Endodermal cell (in vitro differentiated cells): ENCODE measurements around the gene EPHA2. TPM values are rescaled to one million over a fixed set of nuclear protein-coding genes. Genes with fewer than 3 reads are reported as not detected.
"Not testable (repeated sequence)": the region's sequence is repeated elsewhere in the genome, so short reads cannot be mapped to it uniquely, and the experiment has no call there.

Source experiments
- DNase-seq: peaks from one replicate; pipeline ENCODE4 v3.0.0-alpha.2; 2017
- H3K27ac ChIP-seq: 2 replicates; pipeline ENCODE4 v1.5.1; 2013; ENCODE audit warnings: mild to moderate bottlenecking, low read depth, low read length, moderate library complexity
- H3K27me3 ChIP-seq: 2 replicates; pipeline ENCODE4 v1.6.1; 2013; ENCODE audit warnings: mild to moderate bottlenecking, low read length, moderate library complexity; ENCODE audit not compliant: insufficient read depth, control insufficient read depth, poor library complexity, severe bottlenecking
- H3K36me3 ChIP-seq: 2 replicates; pipeline ENCODE4 v1.7.0; 2013; ENCODE audit warnings: mild to moderate bottlenecking, low read length, moderate library complexity; ENCODE audit not compliant: control insufficient read depth, insufficient read depth
- H3K4me1 ChIP-seq: one replicate; pipeline ENCODE4 v1.7.0; 2013; ENCODE audit warnings: low read length; ENCODE audit not compliant: control insufficient read depth, insufficient read depth
- H3K4me3 ChIP-seq: 2 replicates; pipeline ENCODE4 v1.5.1; 2013; ENCODE audit warnings: mild to moderate bottlenecking, low read length, moderate library complexity
- H3K9ac ChIP-seq: 2 replicates; pipeline ENCODE4 v1.6.1; 2013; ENCODE audit warnings: mild to moderate bottlenecking, low read length, moderate library complexity; ENCODE audit not compliant: poor library complexity, severe bottlenecking; ENCODE audit errors: extremely low read depth
- H3K9me3 ChIP-seq: 2 replicates; pipeline ENCODE4 v1.6.1; 2013; ENCODE audit warnings: mild to moderate bottlenecking, low read length, moderate library complexity; ENCODE audit not compliant: control insufficient read depth
- H3K27ac Mint-ChIP-seq: 2 replicates; pipeline ENCODE4 v1.8.0; 2020; ENCODE audit warnings: mixed read lengths
- H3K27me3 Mint-ChIP-seq: 2 replicates; pipeline ENCODE4 v1.8.0; 2021; ENCODE audit warnings: mild to moderate bottlenecking, mixed read lengths; ENCODE audit not compliant: insufficient read depth
- H3K36me3 Mint-ChIP-seq: 2 replicates; pipeline ENCODE4 v1.8.0; 2020; ENCODE audit warnings: low read depth, mixed read lengths
- H3K4me1 Mint-ChIP-seq: 2 replicates; pipeline ENCODE4 v1.8.0; 2020; ENCODE audit warnings: mixed read lengths
- H3K4me3 Mint-ChIP-seq: 2 replicates; pipeline ENCODE4 v1.8.0; 2020; ENCODE audit warnings: mild to moderate bottlenecking, moderate library complexity, mixed read lengths
- H3K9me3 Mint-ChIP-seq: 2 replicates; pipeline ENCODE4 v1.8.0; 2020; ENCODE audit warnings: mild to moderate bottlenecking, mixed read lengths
- WGBS, 2 experiments: methylation state at CpG; one replicate each; pipeline versions ENCODE4 v1.1.5 to v1.1.7; 2013; ENCODE audit warnings: missing lambda C conversion rate in 2 of 2, mixed read lengths in 1 of 2; ENCODE audit not compliant: insufficient coverage in 1 of 2, insufficient read length in 1 of 2; 5-methylcytosine and 5-hydroxymethylcytosine counted together
- total RNA-seq, 2 donors: library from RNA; stranded (reverse); fragmentation: NEBNext Ultra II Directional in 1 of 2; extraction: Animal tissue kit (Norgen Biotek cat#: 25700) in 1 of 2; gene quantifications; 2 replicates in 1 of 2; 3 replicates in 1 of 2; pipeline ENCODE4 v1.2.1, GENCODE V29; 2021
- TF ChIP-seq, protein P1 (sequence below): fragments of 200-600 bp; sonication (generic); conservative IDR thresholded peaks from 2 replicates; pipeline ENCODE4 v1.5.0; 2021; ENCODE audit warnings: antibody characterized with exemption, mild to moderate bottlenecking

Gene EPHA2
- total RNA-seq, 2 donors from 2014 or later, result 56.5 to 64.3 TPM

GRCh38 chr1:16109571-16109970 lies 46.3 kb downstream of the EPHA2 start:
- H3K27me3 Mint-ChIP-seq, result peaks cover 4% of the 10 kb centered on the region
- H3K36me3 Mint-ChIP-seq, result peaks cover 6% of the 10 kb centered on the region
- H3K9me3 Mint-ChIP-seq, result peaks cover 40% of the 10 kb centered on the region
- 80 to 100% methylated on average over 1 of the region's 1 CpG for WGBS, 2 experiments
- no peak overlapping the region for H3K4me3 Mint-ChIP-seq
- peaks cover 8% of the 10 kb centered on the region for H3K4me1 ChIP-seq
- DNase-seq, result no peak
- H3K36me3 ChIP-seq, result no peaks in the 10 kb centered on the region
- H3K27ac Mint-ChIP-seq, result no peak overlapping the region
- no peak overlapping the region for H3K9ac ChIP-seq
- TF ChIP-seq, protein P1, sequence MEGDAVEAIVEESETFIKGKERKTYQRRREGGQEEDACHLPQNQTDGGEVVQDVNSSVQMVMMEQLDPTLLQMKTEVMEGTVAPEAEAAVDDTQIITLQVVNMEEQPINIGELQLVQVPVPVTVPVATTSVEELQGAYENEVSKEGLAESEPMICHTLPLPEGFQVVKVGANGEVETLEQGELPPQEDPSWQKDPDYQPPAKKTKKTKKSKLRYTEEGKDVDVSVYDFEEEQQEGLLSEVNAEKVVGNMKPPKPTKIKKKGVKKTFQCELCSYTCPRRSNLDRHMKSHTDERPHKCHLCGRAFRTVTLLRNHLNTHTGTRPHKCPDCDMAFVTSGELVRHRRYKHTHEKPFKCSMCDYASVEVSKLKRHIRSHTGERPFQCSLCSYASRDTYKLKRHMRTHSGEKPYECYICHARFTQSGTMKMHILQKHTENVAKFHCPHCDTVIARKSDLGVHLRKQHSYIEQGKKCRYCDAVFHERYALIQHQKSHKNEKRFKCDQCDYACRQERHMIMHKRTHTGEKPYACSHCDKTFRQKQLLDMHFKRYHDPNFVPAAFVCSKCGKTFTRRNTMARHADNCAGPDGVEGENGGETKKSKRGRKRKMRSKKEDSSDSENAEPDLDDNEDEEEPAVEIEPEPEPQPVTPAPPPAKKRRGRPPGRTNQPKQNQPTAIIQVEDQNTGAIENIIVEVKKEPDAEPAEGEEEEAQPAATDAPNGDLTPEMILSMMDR, result no peak
- peaks cover 44% of the 10 kb centered on the region for H3K9me3 ChIP-seq
- no peak overlapping the region for H3K4me3 ChIP-seq
- no peaks in the 10 kb centered on the region for H3K27me3 ChIP-seq
- H3K4me1 Mint-ChIP-seq, result peaks cover 10% of the 10 kb centered on the region
- H3K27ac ChIP-seq, result no peak overlapping the region

GRCh38 chr1:16107039-16107438 lies 48.8 kb downstream of the EPHA2 start:
- H3K9me3 ChIP-seq, result peaks cover 52% of the 10 kb centered on the region
- not testable (repeated sequence) for H3K4me3 Mint-ChIP-seq, H3K36me3 ChIP-seq, H3K4me1 ChIP-seq, H3K36me3 Mint-ChIP-seq, H3K4me3 ChIP-seq, H3K9ac ChIP-seq, H3K4me1 Mint-ChIP-seq, H3K27ac ChIP-seq, H3K27ac Mint-ChIP-seq, H3K27me3 Mint-ChIP-seq, H3K27me3 ChIP-seq, DNase-seq
- WGBS, 2 experiments, result 86 to 88% methylated on average over 5 of the region's 5 CpGs
- H3K9me3 Mint-ChIP-seq, result peaks cover 63% of the 10 kb centered on the region

GRCh38 chr1:16101623-16102022 lies 54.2 kb downstream of the EPHA2 start:
- Mint-ChIP-seq H3K4me3 (no peak overlapping the region), H3K9me3 (peaks cover 52% of the 10 kb centered on the region), H3K36me3 (peaks cover 3% of the 10 kb centered on the region), H3K27me3 (peaks cover 4% of the 10 kb centered on the region), H3K4me1 (peaks cover 3% of the 10 kb centered on the region), H3K27ac (no peak overlapping the region)
- no peaks in the 10 kb centered on the region for H3K27me3 ChIP-seq
- H3K36me3 ChIP-seq, result no peaks in the 10 kb centered on the region
- 82 to 92% methylated on average over 7 to 9 of the region's 9 CpGs for WGBS, 2 experiments
- no peak for DNase-seq
- TF ChIP-seq, protein P1, result no peak
- H3K9me3 ChIP-seq, result peaks cover 26% of the 10 kb centered on the region
- H3K4me1 ChIP-seq, result no peaks in the 10 kb centered on the region
- H3K9ac ChIP-seq, result no peak overlapping the region
- no peak overlapping the region for H3K27ac ChIP-seq
- H3K4me3 ChIP-seq, result no peak overlapping the region

GRCh38 chr1:16099412-16099811 lies 56.5 kb downstream of the EPHA2 start:
- Mint-ChIP-seq H3K27me3 (peaks cover 9% of the 10 kb centered on the region), H3K4me3 (no peak overlapping the region), H3K4me1 (peaks cover 8% of the 10 kb centered on the region), H3K9me3 (peaks cover 41% of the 10 kb centered on the region), H3K36me3 (peaks cover 3% of the 10 kb centered on the region), H3K27ac (no peak overlapping the region)
- H3K9me3 ChIP-seq, result peaks cover 14% of the 10 kb centered on the region
- H3K27ac ChIP-seq, result no peak overlapping the region
- H3K4me1 ChIP-seq, result no peaks in the 10 kb centered on the region
- no peak overlapping the region for H3K4me3 ChIP-seq
- no peak overlapping the region for H3K9ac ChIP-seq
- DNase-seq, result no peak
- TF ChIP-seq, protein P1, result no peak
- 94% methylated on average over 1 of the region's 1 CpG; no CpG with 5 or more reads in 1 of the 2 experiments for WGBS, 2 experiments
- no peaks in the 10 kb centered on the region for H3K36me3 ChIP-seq
- no peaks in the 10 kb centered on the region for H3K27me3 ChIP-seq
